Right kidney (tissue), 1 donor: ENCODE measurements around the gene PIGV.
"Not testable (repeated sequence)": the region's sequence is repeated elsewhere in the genome, so short reads cannot be mapped to it uniquely, and the experiment has no call there.

Source experiments
- DNase-seq: peaks from one replicate; pipeline ENCODE4 v3.0.0-alpha.2; 2016

PIGV gene

GRCh38 chr1:26833432-26834405 is 46.0 kb downstream of the PIGV start:
- no peak for DNase-seq

DNA sequence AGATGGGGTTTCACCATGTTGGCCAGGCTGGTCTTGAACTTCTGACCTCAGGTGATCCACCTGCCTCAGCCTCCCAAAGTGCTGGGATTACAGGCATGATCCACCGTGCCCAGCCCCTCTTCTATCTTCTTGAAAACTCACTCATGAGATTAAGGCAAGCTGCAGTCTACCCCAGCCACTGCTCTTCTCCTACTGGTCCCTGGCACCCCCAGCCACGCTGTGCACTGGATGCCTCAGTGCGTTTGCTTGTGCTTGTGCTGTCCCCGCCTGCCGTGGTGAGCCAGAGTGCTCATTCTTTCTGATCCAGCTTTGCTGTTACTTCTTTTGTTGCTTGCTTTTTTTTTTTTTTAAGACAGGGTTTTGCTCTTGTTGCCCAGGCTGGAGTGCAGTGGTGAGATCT is 49.9 kb downstream of the PIGV start:
- not testable (repeated sequence) for DNase-seq

- DNase-seq = no peak
Observed at GRCh38 chr1:26838474-26839338, 51.0 kb downstream of the PIGV start.

DNA sequence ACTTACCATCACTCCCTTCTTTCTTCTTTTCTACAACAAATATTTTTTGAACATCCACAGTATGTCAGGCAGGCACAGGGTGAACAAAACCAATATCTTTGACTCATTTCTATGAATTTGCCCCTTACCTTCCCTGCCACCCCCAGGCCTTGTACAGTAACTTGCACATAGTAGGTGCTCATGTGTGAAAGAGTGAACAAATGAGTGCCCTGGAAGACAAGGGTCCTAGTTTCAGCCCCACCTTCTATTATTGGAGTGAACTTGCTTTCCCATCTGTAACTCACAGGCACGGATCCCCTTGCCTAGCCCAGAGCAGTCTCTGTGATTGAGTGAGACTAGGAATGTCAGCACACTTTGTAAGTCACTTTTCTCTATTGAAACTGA is 51.6 kb downstream of the PIGV start:
- no peak for DNase-seq

DNA sequence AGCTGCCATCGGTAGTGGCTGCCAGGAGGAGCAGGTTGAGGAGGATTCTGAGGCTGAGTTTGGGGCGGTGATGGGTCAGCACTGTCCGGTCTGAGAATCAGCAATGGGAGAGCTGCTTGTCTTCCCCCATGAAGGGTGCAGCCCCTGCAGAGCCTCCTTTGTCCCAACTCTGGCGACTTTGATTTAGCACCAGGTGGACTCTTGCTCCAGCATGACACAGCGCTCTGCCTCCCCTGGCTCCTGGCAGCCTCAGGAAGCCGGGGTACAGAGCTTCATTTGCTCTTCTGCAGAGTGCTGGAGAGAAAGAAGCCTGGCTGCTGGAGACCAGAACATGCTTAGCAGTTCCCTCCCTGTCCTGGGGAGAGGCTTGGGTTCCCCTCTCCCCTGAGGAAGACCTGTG is 52.0 kb downstream of the PIGV start:
- no peak for DNase-seq

GRCh38 chr1:26844424-26845196 is 56.9 kb downstream of the PIGV start:
- no peak for DNase-seq

GRCh38 chr1:26847826-26848225 is 60.1 kb downstream of the PIGV start:
- not testable (repeated sequence) for DNase-seq
